ENCODE measurements around the gene LMF2. TPM values are rescaled to one million over a fixed set of nuclear protein-coding genes. Genes with fewer than 3 reads are reported as not detected.

The LMF2 gene
- total RNA-seq, 3 donors from 2014 or later (not counting 1 experiment from before 2014, with no cell fraction given), result 114 to 129 (median 122) TPM

- Histone ChIP-seq H3K4me3 (ENCODE audit: low read length) (no peak overlapping the region), H3K36me3 (ENCODE audit: control insufficient read depth, insufficient read depth, low read length) (peaks cover 18% of the 10 kb centered on the region), H3K27ac (ENCODE audit: low read length) (no peak overlapping the region), H3K4me1 (ENCODE audit: control insufficient read depth, insufficient read depth, low read length) (peaks cover 9% of the 10 kb centered on the region), H3K27me3 (ENCODE audit: control insufficient read depth, insufficient read depth, low read length) (no peaks in the 10 kb centered on the region), H3K9me3 (ENCODE audit: control insufficient read depth, insufficient read depth, low read length) (no peaks in the 10 kb centered on the region)
- Mint-ChIP-seq H3K36me3 (no peaks in the 10 kb centered on the region), H3K27me3 (ENCODE audit: low read depth in 2 of 2) (peaks cover 0 to 7% of the 10 kb centered on the region in 2 donors), H3K27ac (no peak overlapping the region), H3K4me1 (no peaks in the 10 kb centered on the region), H3K4me3 (no peak overlapping the region), H3K9me3 (no peaks in the 10 kb centered on the region)
- TF ChIP-seq CTCF (IDR thresholded peaks at IDR 0.05), result no peak
- DNase-seq (no peak), ATAC-seq (no peak)
- intact Hi-C loops (cut with micrococcal nuclease), result no loop called here
- 96% methylated on average over 12 of the region's 12 CpGs for WGBS (ENCODE audit: insufficient coverage)
Measured at GRCh38 chr22:50500452-50500851, 7.0 kb downstream of the LMF2 start.

- no peak overlapping the region for H3K4me3 Mint-ChIP-seq
- H3K9me3 ChIP-seq (ENCODE audit: control insufficient read depth, insufficient read depth, low read length), result no peaks in the 10 kb centered on the region
- no peak overlapping the region for H3K4me3 ChIP-seq (ENCODE audit: low read length)
- ATAC-seq, result peak; percentile 80 to 96 (median 95)
- H3K9me3 Mint-ChIP-seq, result no peaks in the 10 kb centered on the region
- H3K27me3 ChIP-seq (ENCODE audit: control insufficient read depth, insufficient read depth, low read length), result no peaks in the 10 kb centered on the region
- no peaks in the 10 kb centered on the region for H3K36me3 Mint-ChIP-seq
- H3K36me3 ChIP-seq (ENCODE audit: control insufficient read depth, insufficient read depth, low read length), result peaks cover 7% of the 10 kb centered on the region
- peak; percentile 50 to 87 for DNase-seq
- intact Hi-C loops (cut with micrococcal nuclease), result loop anchor here (5.0 to 10.0 kb wide), 2 partner anchors 224 to 246 kb away; partner anchors contain the start of genes HDAC10 and MAPK11
- TF ChIP-seq CTCF (IDR thresholded peaks at IDR 0.05), result peak; percentile 64
- peaks cover 6% of the 10 kb centered on the region for H3K4me1 ChIP-seq (ENCODE audit: control insufficient read depth, insufficient read depth, low read length)
- WGBS (ENCODE audit: insufficient coverage), result 44% methylated on average over 13 of the region's 13 CpGs
- no peaks in the 10 kb centered on the region for H3K4me1 Mint-ChIP-seq
- no peak overlapping the region for H3K27ac ChIP-seq (ENCODE audit: low read length)
- H3K27me3 Mint-ChIP-seq (ENCODE audit: low read depth in 2 of 2), result peaks cover 0 to 7% of the 10 kb centered on the region in 2 donors
- H3K27ac Mint-ChIP-seq, result no peak overlapping the region
Measured at GRCh38 chr22:50498322-50498890, 9.1 kb downstream of the LMF2 start.

- DNase-seq, result no peak
- H3K4me1 ChIP-seq (ENCODE audit: control insufficient read depth, insufficient read depth, low read length), result peaks cover 6% of the 10 kb centered on the region
- Mint-ChIP-seq H3K9me3 (no peaks in the 10 kb centered on the region), H3K4me3 (no peak overlapping the region), H3K4me1 (no peaks in the 10 kb centered on the region), H3K27ac (no peak overlapping the region), H3K36me3 (no peaks in the 10 kb centered on the region), H3K27me3 (ENCODE audit: low read depth in 2 of 2) (peaks cover 0 to 7% of the 10 kb centered on the region in 2 donors)
- no peak for TF ChIP-seq CTCF (IDR thresholded peaks at IDR 0.05)
- H3K27ac ChIP-seq (ENCODE audit: low read length), result no peak overlapping the region
- intact Hi-C loops (cut with micrococcal nuclease), result loop anchor here (5.0 to 10.0 kb wide), 2 partner anchors 222 to 245 kb away; partner anchors contain the start of genes HDAC10 and MAPK11
- no peak overlapping the region for H3K4me3 ChIP-seq (ENCODE audit: low read length)
- no peaks in the 10 kb centered on the region for H3K9me3 ChIP-seq (ENCODE audit: control insufficient read depth, insufficient read depth, low read length)
- no peaks in the 10 kb centered on the region for H3K36me3 ChIP-seq (ENCODE audit: control insufficient read depth, insufficient read depth, low read length)
- ATAC-seq, result no peak
- H3K27me3 ChIP-seq (ENCODE audit: control insufficient read depth, insufficient read depth, low read length), result no peaks in the 10 kb centered on the region
- WGBS (ENCODE audit: insufficient coverage), result 89% methylated on average over 6 of the region's 6 CpGs
Measured at GRCh38 chr22:50497093-50497492, 10.4 kb downstream of the LMF2 start.

Data from natural killer cell (primary cell).